Neural crest cell (in vitro differentiated cells): Measurements from ENCODE around the gene CCNK. TPM values are rescaled to one million over a fixed set of nuclear protein-coding genes. Genes with fewer than 3 reads are reported as not detected.

Experiments used
- DNase-seq: peaks from one replicate; pipeline ENCODE4 v3.0.0; 2021; ENCODE audit warnings: low read depth, mixed read lengths, low spot score
- H3K27ac Mint-ChIP-seq: one replicate; pipeline ENCODE4 v1.8.0; 2021; ENCODE audit warnings: mild to moderate bottlenecking, mixed read lengths; ENCODE audit not compliant: unreplicated experiment
- H3K27me3 Mint-ChIP-seq: 2 replicates; pipeline ENCODE4 v1.8.0; 2021; ENCODE audit warnings: low read depth, mild to moderate bottlenecking, mixed read lengths
- H3K36me3 Mint-ChIP-seq: 2 replicates; pipeline ENCODE4 v1.8.0; 2021; ENCODE audit warnings: low read depth, mild to moderate bottlenecking, mixed read lengths
- H3K4me1 Mint-ChIP-seq: 2 replicates; pipeline ENCODE4 v1.8.0; 2021; ENCODE audit warnings: mixed read lengths
- H3K4me3 Mint-ChIP-seq: one replicate; pipeline ENCODE4 v1.8.0; 2021; ENCODE audit warnings: mild to moderate bottlenecking, mixed read lengths
- H3K9me3 Mint-ChIP-seq: 2 replicates; pipeline ENCODE4 v1.8.0; 2021; ENCODE audit warnings: mixed read lengths
- total RNA-seq: library from RNA; stranded (reverse); gene quantifications from 2 replicates; pipeline ENCODE4 v1.2.1, GENCODE V29; 2021
- TF ChIP-seq, protein P1 (sequence below): fragments of 200-600 bp; sonication (generic); conservative IDR thresholded peaks from 2 replicates; pipeline ENCODE4 v1.5.0; 2021; ENCODE audit warnings: antibody characterized with exemption, mild to moderate bottlenecking

The CCNK gene
- total RNA-seq, 1 donor from 2014 or later, result 69.6 TPM

DNA sequence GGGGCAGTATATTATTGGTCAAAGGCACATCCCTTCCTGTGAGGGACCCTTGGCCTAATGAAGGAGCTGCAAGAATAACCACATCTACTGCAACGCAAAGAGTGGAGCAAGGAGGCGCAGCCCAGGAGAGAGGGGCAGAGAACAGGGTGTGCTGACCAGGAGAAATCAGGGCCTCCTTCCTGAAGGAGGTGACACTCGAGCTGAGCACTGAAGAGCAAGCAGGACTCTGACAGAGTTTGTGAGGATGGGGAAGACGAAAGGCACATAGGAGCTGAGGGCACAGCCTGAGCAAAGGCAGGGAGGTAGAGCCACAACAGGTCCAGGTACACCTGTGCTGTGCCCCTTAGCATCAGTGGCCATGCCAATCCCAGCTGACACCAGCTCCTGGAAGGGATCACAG is 62.2 kb downstream of the CCNK start:
- Mint-ChIP-seq H3K4me1 (peaks cover 40% of the 10 kb centered on the region), H3K9me3 (no peaks in the 10 kb centered on the region), H3K36me3 (no peaks in the 10 kb centered on the region), H3K27me3 (peaks cover 21% of the 10 kb centered on the region), H3K27ac (no peak overlapping the region), H3K4me3 (no peak overlapping the region)
- DNase-seq, result no peak
- TF ChIP-seq, protein P1, sequence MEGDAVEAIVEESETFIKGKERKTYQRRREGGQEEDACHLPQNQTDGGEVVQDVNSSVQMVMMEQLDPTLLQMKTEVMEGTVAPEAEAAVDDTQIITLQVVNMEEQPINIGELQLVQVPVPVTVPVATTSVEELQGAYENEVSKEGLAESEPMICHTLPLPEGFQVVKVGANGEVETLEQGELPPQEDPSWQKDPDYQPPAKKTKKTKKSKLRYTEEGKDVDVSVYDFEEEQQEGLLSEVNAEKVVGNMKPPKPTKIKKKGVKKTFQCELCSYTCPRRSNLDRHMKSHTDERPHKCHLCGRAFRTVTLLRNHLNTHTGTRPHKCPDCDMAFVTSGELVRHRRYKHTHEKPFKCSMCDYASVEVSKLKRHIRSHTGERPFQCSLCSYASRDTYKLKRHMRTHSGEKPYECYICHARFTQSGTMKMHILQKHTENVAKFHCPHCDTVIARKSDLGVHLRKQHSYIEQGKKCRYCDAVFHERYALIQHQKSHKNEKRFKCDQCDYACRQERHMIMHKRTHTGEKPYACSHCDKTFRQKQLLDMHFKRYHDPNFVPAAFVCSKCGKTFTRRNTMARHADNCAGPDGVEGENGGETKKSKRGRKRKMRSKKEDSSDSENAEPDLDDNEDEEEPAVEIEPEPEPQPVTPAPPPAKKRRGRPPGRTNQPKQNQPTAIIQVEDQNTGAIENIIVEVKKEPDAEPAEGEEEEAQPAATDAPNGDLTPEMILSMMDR, result no peak

DNA sequence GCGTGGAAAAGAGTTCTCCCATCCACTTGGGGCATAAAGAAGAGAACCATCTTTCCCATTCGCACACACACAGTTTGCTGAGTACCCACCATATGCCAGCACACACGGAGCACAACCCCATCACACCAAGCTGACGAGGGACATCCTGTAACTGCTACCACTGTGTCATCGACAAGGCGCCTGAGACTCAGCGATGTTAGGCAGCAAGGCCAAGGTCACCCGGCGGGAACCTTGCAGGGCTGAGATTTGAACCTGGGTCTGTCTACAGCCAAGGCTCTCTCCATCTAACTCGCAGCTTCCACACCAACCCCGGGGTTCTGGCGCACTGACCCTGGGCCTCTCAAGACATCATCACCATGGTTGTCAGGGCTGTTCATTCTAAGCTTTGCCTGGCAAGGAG is 62.8 kb downstream of the CCNK start:
- Mint-ChIP-seq H3K9me3 (no peaks in the 10 kb centered on the region), H3K27ac (no peak overlapping the region), H3K36me3 (no peaks in the 10 kb centered on the region), H3K4me1 (peaks cover 40% of the 10 kb centered on the region), H3K4me3 (no peak overlapping the region), H3K27me3 (peaks cover 22% of the 10 kb centered on the region)
- TF ChIP-seq, protein P1, result no peak
- no peak for DNase-seq

GRCh38 chr14:99544991-99545390 is 63.8 kb downstream of the CCNK start:
- H3K4me3 Mint-ChIP-seq, result no peak overlapping the region
- no peak for DNase-seq
- H3K9me3 Mint-ChIP-seq, result no peaks in the 10 kb centered on the region
- no peaks in the 10 kb centered on the region for H3K36me3 Mint-ChIP-seq
- H3K27me3 Mint-ChIP-seq, result peaks cover 22% of the 10 kb centered on the region
- TF ChIP-seq, protein P1, result no peak
- H3K4me1 Mint-ChIP-seq, result peaks cover 46% of the 10 kb centered on the region
- no peak overlapping the region for H3K27ac Mint-ChIP-seq

DNA sequence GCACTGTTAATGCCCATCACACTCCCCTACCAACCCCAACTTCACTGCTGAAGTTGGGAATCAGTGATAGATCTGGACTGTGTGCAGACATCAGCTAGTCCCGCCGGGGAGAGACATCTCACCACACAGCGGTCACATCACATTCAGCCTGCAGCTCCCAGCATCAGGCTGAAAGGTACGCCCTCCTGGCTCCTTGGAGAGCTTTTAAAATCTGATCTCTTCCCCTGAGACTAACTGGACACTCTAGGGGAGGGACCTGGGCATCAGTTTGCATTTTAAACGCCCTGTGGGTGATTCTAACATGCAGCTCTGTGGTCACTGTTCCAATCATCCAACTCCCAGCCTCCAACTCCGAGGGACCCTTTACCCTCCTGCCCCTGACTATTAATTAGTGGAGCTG is 64.4 kb downstream of the CCNK start:
- Mint-ChIP-seq H3K27ac (no peak overlapping the region), H3K27me3 (peaks cover 22% of the 10 kb centered on the region), H3K36me3 (no peaks in the 10 kb centered on the region), H3K4me1 (peaks cover 50% of the 10 kb centered on the region), H3K4me3 (no peak overlapping the region), H3K9me3 (no peaks in the 10 kb centered on the region)
- DNase-seq, result no peak
- TF ChIP-seq, protein P1, result no peak

GRCh38 chr14:99546234-99546879 is 65.1 kb downstream of the CCNK start:
- Mint-ChIP-seq H3K9me3 (no peaks in the 10 kb centered on the region), H3K4me3 (no peak overlapping the region), H3K36me3 (no peaks in the 10 kb centered on the region), H3K4me1 (peaks cover 52% of the 10 kb centered on the region), H3K27ac (no peak overlapping the region), H3K27me3 (peaks cover 22% of the 10 kb centered on the region)
- no peak for DNase-seq
- TF ChIP-seq, protein P1, result no peak
